ENCODE data around the gene BANP.
"Not testable (repeated sequence)": the region's sequence is repeated elsewhere in the genome, so short reads cannot be mapped to it uniquely, and the experiment has no call there.

Gene BANP

DNA sequence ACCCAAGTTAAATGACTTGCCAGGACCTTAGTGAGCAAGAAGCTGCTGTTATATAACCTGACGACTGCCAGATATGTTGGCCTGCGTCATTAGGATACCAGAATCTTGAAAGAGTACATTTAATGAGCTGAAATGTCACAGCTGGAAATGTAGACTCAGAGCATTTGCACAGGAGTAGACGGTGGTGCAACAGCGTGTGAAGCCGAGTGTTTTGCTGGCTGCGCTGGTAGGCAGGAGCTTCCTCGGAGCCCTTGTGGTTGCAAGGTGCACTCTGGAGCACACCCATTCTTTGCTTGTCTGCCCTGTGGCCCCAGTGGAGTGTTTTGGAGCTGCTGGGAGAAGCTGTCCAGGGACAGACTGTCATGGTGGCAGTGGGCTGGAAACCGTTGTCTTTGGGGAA, 79.3 kb downstream of the BANP start:
- no peak overlapping the region for H3K4me3 ChIP-seq (replicated peaks; ENCODE audit: low read depth, low read length)
- no peak for DNase-seq (ENCODE audit: extremely low read depth, low read depth)
- no peak for TF ChIP-seq CTCF (IDR thresholded peaks at IDR 0.05; ENCODE audit: low read depth, low read length, missing control alignments)

DNA sequence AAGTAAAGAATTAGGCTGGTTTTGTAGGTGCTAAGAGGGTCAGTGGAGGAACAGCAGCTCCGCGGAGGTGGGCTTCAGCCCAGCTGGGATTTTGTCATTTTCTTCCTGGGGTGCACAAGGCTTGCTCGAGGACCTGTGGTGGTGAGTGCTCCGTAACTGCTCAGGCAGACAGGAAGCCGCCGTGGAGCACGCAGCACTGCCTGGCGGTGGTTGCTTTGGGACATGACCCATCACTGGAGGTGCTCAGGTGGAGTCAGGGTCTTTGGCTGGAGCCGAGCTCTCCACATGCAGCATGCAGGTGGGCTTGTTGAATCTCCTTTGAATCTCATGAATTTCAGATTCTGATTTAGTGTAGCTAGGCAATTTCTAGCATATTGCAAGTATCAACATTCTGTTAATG, 79.7 kb downstream of the BANP start:
- not testable (repeated sequence) for DNase-seq (ENCODE audit: extremely low read depth, low read depth); H3K4me3 ChIP-seq (replicated peaks; ENCODE audit: low read depth, low read length)

GRCh38 chr16:88033003-88033740, 81.9 kb downstream of the BANP start:
- not testable (repeated sequence) for DNase-seq (ENCODE audit: extremely low read depth, low read depth); H3K4me3 ChIP-seq (replicated peaks; ENCODE audit: low read depth, low read length)

DNA sequence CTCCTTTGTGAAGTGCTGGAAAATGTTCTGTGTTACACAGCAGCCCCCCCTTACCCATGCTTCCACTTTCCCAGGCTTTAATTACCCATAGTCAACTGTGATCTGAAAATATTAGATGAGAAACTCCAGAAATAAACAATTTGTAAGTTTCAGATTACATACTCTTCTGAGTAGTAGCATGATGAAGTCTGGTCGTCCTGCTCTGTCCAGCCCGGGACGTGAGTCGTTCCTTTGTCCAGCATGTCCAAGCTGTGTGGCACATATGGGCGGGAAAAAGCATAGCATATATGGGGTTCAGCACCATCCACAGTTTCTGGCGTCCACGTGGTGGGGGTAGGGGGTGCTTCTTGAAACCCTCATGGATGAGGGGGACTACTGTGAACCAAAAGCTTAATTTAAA, 83.5 kb downstream of the BANP start:
- DNase-seq (ENCODE audit: extremely low read depth, low read depth): no peak
- no peak for TF ChIP-seq CTCF (IDR thresholded peaks at IDR 0.05; ENCODE audit: low read depth, low read length, missing control alignments)
- H3K4me3 ChIP-seq (replicated peaks; ENCODE audit: low read depth, low read length): no peak overlapping the region

DNA sequence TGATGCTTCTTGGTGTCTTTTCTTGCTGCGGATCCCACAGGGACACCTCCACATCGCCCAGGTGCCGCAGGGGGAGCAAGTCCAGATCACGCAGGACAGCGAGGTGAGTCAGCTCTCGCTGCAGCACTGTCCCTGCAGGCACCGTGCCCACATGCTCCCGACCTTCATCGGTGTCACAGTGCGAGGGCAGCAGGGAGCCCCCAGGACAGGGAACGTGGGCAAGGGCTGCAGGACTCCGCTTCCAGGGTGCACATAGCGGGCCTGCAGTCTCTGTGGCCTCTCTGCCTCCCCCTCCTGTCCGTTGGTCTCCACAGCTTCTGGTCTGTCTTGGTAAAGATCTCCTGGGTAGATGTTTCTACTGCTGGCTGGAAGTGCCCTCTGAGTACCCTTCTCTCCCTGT, 84.1 kb downstream of the BANP start:
- DNase-seq (ENCODE audit: extremely low read depth, low read depth): no peak
- TF ChIP-seq CTCF (IDR thresholded peaks at IDR 0.05; ENCODE audit: low read depth, low read length, missing control alignments): no peak

GRCh38 chr16:88035884-88036639, 84.8 kb downstream of the BANP start:
- not testable (repeated sequence) for DNase-seq (ENCODE audit: extremely low read depth, low read depth); H3K4me3 ChIP-seq (replicated peaks; ENCODE audit: low read depth, low read length)

More for the DNA sequence above, 84.1 kb downstream of the BANP start:
- H3K4me3 ChIP-seq (replicated peaks; ENCODE audit: low read depth, low read length): no peak overlapping the region

- H3K4me3 ChIP-seq (replicated peaks; ENCODE audit: low read depth, low read length); DNase-seq (ENCODE audit: extremely low read depth, low read depth): not testable (repeated sequence)
These were observed 85.4 kb downstream of the BANP start for GRCh38 chr16:88036640-88036996.

- DNase-seq (ENCODE audit: extremely low read depth, low read depth); H3K4me3 ChIP-seq (replicated peaks; ENCODE audit: low read depth, low read length): not testable (repeated sequence)
These were observed 86.1 kb downstream of the BANP start for GRCh38 chr16:88037359-88037758.

DNA sequence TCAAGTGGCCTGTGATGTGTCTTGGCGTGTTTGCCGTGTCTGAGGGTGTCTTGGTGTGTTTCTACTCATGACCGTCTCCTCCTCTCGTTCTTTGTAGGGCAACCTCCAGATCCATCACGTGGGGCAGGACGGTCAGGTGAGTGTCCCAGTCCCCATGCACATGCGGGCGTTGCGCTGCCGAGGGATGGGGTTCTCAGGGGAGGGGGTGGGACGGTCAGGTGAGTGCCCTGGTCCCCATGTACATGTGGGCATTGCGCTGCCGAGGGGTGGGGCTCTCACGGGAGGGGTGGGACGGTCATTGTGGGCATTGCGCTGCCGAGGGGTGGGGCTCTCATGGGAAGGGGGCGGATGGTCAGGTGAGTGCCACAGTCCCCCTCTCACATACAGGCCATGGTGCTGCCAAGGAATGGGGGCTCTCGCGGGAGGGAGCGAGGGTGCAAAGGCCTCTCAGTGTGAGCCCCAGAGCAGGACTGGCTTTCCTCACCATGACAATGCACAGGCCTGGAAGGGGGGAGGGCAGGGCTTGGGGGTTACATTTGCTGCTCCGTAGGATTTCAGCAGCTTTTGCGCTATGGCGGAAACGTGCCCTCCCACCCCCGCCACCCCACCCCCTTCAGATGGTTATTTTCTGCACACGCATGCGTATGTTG, 86.8 kb downstream of the BANP start:
- not testable (repeated sequence) for H3K4me3 ChIP-seq (replicated peaks; ENCODE audit: low read depth, low read length); DNase-seq (ENCODE audit: extremely low read depth, low read depth)

DNA sequence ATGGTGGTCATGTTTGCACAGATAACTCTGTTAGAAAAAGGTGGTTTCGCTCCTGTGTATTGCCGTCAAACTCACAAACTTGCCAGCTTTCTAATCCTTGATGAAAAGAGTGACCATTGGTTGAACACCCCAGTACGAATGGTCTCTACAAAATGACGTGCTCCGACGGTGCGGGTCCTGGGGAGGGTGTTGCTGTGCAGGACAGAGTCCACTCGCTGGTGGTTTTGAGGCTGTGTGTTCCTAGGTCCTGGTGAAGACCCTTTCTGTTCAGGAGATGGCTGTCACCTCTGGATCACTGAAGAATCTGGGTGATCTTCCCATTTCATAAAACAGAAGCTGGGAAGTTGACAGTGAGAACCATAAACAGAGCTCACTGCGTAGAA, 87.3 kb downstream of the BANP start:
- DNase-seq (ENCODE audit: extremely low read depth, low read depth); H3K4me3 ChIP-seq (replicated peaks; ENCODE audit: low read depth, low read length): not testable (repeated sequence)

Data from HFF-Myc (cell line).